HepG2 (cell line): ENCODE results near the gene MIA2. TPM values are rescaled to one million over a fixed set of nuclear protein-coding genes. Genes with fewer than 3 reads are reported as not detected.
A peak's percentile ranks its signal among the peaks of the same experiment; 100 is the strongest.

ENCODE experiments used
- AGO2 ChIP-seq: fragments of 200-400 bp; formaldehyde crosslinking; optimal IDR thresholded peaks from 2 replicates; pipeline ENCODE3; 2017; ENCODE audit warnings: mild to moderate bottlenecking, low read depth, low read length, moderate library complexity
- EED ChIP-seq: sonication (generic); formaldehyde crosslinking; IDR thresholded peaks from 2 replicates; pipeline ENCODE4 v1.5.0; 2020; ENCODE audit warnings: mild to moderate bottlenecking, missing genetic modification reagents
- ESRRA ChIP-seq: sonication (generic); formaldehyde crosslinking; IDR thresholded peaks from 2 replicates; pipeline ENCODE4 v1.5.1; 2020; ENCODE audit warnings: mild to moderate bottlenecking, low read depth, missing genetic modification reagents
- GATA4 ChIP-seq: sonication (generic); IDR thresholded peaks from 2 replicates; pipeline ENCODE4 v1.6.1; 2016; ENCODE audit warnings: antibody characterized with exemption, low read depth, borderline replicate concordance
- LCORL ChIP-seq, 2 experiments: fragments of 450-650 bp in 1 of 2; sonication (generic) in 1 of 2; formaldehyde crosslinking in 1 of 2; IDR thresholded peaks; 2 replicates each; pipeline versions ENCODE4 v1.5.0 to v1.6.1; 2017 to 2020; ENCODE audit warnings: antibody characterized with exemption in 1 of 2, missing genetic modification reagents in 1 of 2
- MXI1 ChIP-seq: IDR thresholded peaks from 3 replicates; pipeline ENCODE4 v1.6.1; 2012; ENCODE audit warnings: low read depth, low read length, inconsistent platforms, borderline replicate concordance
- NFKB2 ChIP-seq: sonication (generic); formaldehyde crosslinking; IDR thresholded peaks from 2 replicates; pipeline ENCODE4 v1.4.0; 2020; ENCODE audit warnings: missing genetic modification reagents, borderline replicate concordance
- NR2C2 ChIP-seq: sonication (generic); formaldehyde crosslinking; IDR thresholded peaks from 2 replicates; pipeline ENCODE4 v1.4.0; 2020; ENCODE audit warnings: missing genetic modification reagents, mild to moderate bottlenecking, moderate library complexity, borderline replicate concordance
- POLR2A ChIP-seq, 2 experiments: IDR thresholded peaks; 2 replicates each; pipeline ENCODE4 v1.6.1; 2011; ENCODE audit warnings: low read depth in 2 of 2, low read length in 2 of 2, mild to moderate bottlenecking in 1 of 2, moderate library complexity in 1 of 2; ENCODE audit not compliant: insufficient read depth in 1 of 2
- POLR2AphosphoS5 ChIP-seq: IDR thresholded peaks from 2 replicates; pipeline ENCODE4 v1.6.1; 2012; ENCODE audit warnings: low read depth, low read length
- POLR2G ChIP-seq: fragments of 200-400 bp; formaldehyde crosslinking; IDR thresholded peaks from 2 replicates; pipeline ENCODE4 v1.6.1; 2018; ENCODE audit warnings: mild to moderate bottlenecking, low read depth, low read length, moderate library complexity
- RXRB ChIP-seq: IDR thresholded peaks from 2 replicates; pipeline ENCODE4 v1.6.1; 2016; ENCODE audit warnings: borderline replicate concordance, missing genetic modification reagents, missing compliant biosample characterization
- SALL2 ChIP-seq: sonication (generic); formaldehyde crosslinking; IDR thresholded peaks from 2 replicates; pipeline ENCODE4 v1.8.1; 2023; ENCODE audit warnings: mild to moderate bottlenecking, missing genetic modification reagents, inconsistent platforms
- TERF1 ChIP-seq: sonication (generic); formaldehyde crosslinking; IDR thresholded peaks from 2 replicates; pipeline ENCODE4 v1.8.0; 2022; ENCODE audit warnings: mild to moderate bottlenecking, missing genetic modification reagents, moderate library complexity
- THAP11 ChIP-seq: IDR thresholded peaks from 2 replicates; pipeline ENCODE4 v1.6.1; 2016; ENCODE audit warnings: missing biosample characterization, missing genetic modification reagents
- ZBTB2 ChIP-seq: sonication (generic); formaldehyde crosslinking; IDR thresholded peaks from 2 replicates; pipeline ENCODE4 v1.8.0; 2022; ENCODE audit warnings: low read depth, missing genetic modification reagents
- ZNF143 ChIP-seq: sonication (generic); formaldehyde crosslinking; IDR thresholded peaks from 2 replicates; pipeline ENCODE4 v1.4.0; 2020; ENCODE audit warnings: missing genetic modification reagents
- ZNF275 ChIP-seq: sonication (generic); formaldehyde crosslinking; IDR thresholded peaks from 2 replicates; pipeline ENCODE4 v1.8.0; 2022; ENCODE audit warnings: missing genetic modification reagents, mild to moderate bottlenecking, inconsistent platforms, borderline replicate concordance
- ZNF44 ChIP-seq: sonication (generic); formaldehyde crosslinking; IDR thresholded peaks from 2 replicates; pipeline ENCODE4 v1.5.1; 2020; ENCODE audit warnings: mild to moderate bottlenecking, missing genetic modification reagents
- ZSCAN31 ChIP-seq: sonication (generic); formaldehyde crosslinking; IDR thresholded peaks from 2 replicates; pipeline ENCODE4 v1.5.0; 2020; ENCODE audit warnings: low read depth, mild to moderate bottlenecking, missing genetic modification reagents
- ZUFSP ChIP-seq: sonication (generic); formaldehyde crosslinking; IDR thresholded peaks from 2 replicates; pipeline ENCODE4 v1.9.0; 2021; ENCODE audit warnings: missing genetic modification reagents, mild to moderate bottlenecking, borderline replicate concordance
- polyA plus RNA-seq, 8 experiments: library from polyadenylated mRNA; depleted of rRNA in 3 of 8; stranded (reverse) in 7 of 8; unstranded in 1 of 8; fragments of >200 nt; fragmentation: Illumina TruSeq in 4 of 8; extraction: Trizol in 4 of 8; gene quantifications; 2 replicates each; pipeline versions ENCODE4 v1.2.1 to v1.2.3, GENCODE V29; 2011 to 2016; ENCODE audit warnings: low read depth in 4 of 8, missing spikeins in 1 of 8, mixed read lengths in 1 of 8; ENCODE audit not compliant: insufficient read depth in 1 of 8
- total RNA-seq, 5 experiments: library from RNA; depleted of rRNA; stranded (reverse); fragments of >200 nt; fragmentation: Illumina TruSeq; extraction: Trizol; gene quantifications; 2 replicates each; pipeline ENCODE4 v1.2.3, GENCODE V29; 2016; ENCODE audit warnings: low read depth in 1 of 5
- TF ChIP-seq, protein P1 (sequence below): sonication (generic); formaldehyde crosslinking; IDR thresholded peaks from 2 replicates; pipeline ENCODE4 v1.5.1; 2020; ENCODE audit warnings: missing genetic modification reagents, mild to moderate bottlenecking, borderline replicate concordance

MIA2 gene
- total and polyA plus RNA-seq, 2 of the 13 experiments (the other 11 are each of a cell fraction or from before 2014, with no cell fraction given), result 134 to 158 TPM

DNA sequence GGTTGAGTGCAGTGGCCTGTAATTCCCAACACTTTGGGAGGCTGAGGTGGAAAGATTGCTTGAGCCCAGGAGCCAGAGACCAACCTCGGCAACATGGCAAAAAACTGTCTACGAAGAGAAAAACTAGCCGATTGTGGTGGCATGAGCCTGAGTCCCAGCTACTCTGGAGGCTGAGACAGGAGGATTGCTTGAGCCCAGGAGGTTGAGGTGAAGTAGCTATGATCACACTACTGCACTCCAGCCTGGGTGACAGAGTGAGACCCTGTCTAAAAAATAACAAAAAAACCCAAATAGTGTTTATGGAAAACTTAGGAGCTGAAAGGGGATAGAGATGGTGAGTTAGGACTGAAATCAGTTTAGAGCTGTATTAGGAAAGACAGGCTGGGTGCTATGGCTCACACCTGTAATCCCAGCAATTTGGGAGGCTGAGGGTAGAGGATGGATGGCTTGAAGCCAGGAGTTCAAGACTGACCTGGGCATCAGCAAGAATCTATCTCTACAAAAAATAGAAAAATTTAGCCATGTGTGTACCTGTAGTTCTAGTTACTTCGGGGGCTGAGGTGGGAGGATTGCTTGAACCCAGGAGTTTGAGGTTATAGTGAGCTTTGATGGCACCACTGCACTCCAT is 49.0 kb upstream of the MIA2 start (continued):
- TF ChIP-seq ZBTB2 (CRISPR knock-in tag), result no peak
- 0 out of 2 replicates have a peak, but pooled peaks have one; percentile 29 for TF ChIP-seq POLR2AphosphoS5
- TF ChIP-seq TERF1, result no peak
- TF ChIP-seq RXRB (CRISPR knock-in tag), result no peak
- TF ChIP-seq SALL2, result 0 out of 2 replicates have a peak, but pooled peaks have one; percentile 36
- no peak for TF ChIP-seq LCORL (IDR thresholded peaks at IDR 0.05)
- no peak for TF ChIP-seq LCORL (CRISPR knock-in tag; IDR thresholded peaks at IDR 0.05)
- TF ChIP-seq AGO2, result no peak
- no peak for TF ChIP-seq MXI1
- no peak for TF ChIP-seq ZNF275 (CRISPR knock-in tag)
- 0 out of 2 replicates have a peak, but pooled peaks have one; percentile 14 for TF ChIP-seq GATA4
- TF ChIP-seq, protein P1, sequence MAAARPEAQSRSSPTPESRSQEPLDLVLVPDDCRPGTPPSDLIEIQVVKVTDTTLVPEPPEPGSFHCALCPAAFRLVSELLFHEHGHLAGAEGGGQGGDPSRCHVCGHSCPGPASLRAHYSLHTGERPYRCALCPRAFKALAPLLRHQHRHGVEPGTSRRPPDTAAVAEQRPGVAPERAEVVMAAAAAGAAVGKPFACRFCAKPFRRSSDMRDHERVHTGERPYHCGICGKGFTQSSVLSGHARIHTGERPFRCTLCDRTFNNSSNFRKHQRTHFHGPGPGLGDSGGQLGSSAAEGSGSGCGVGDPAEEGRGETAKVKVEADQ (CRISPR knock-in tag), result no peak
- TF ChIP-seq ZNF44 (CRISPR knock-in tag), result no peak
- no peak for TF ChIP-seq EED (CRISPR knock-in tag)
- TF ChIP-seq THAP11 (CRISPR knock-in tag), result peak; percentile 29; the same call in 1 of the 2 replicates
- TF ChIP-seq ZNF143 (CRISPR knock-in tag), result no peak
- TF ChIP-seq ESRRA (CRISPR knock-in tag), result no peak
- TF ChIP-seq NR2C2 (CRISPR knock-in tag), result no peak; the same call in 1 of the 2 replicates
- peak; percentile 46 to 89; a peak in 3 of 4 replicates for TF ChIP-seq POLR2A (IDR thresholded peaks at IDR 0.05; ENCODE audit: insufficient read depth in 1 of 2, low read depth in 2 of 2, low read length in 2 of 2)
- TF ChIP-seq POLR2G, result peak; percentile 82
- TF ChIP-seq ZSCAN31 (CRISPR knock-in tag), result 0 out of 2 replicates have a peak, but pooled peaks have one; percentile 1
- peak; percentile 38; the same call in 1 of the 2 replicates for TF ChIP-seq NFKB2 (CRISPR knock-in tag)
- no peak for TF ChIP-seq ZUFSP (CRISPR knock-in tag)
